Measurements from ENCODE around the gene NOVA2.

The NOVA2 gene

GRCh38 chr19:46000491-46001246 lies 27.0 kb upstream of the NOVA2 start:
- no peak for DNase-seq

DNA sequence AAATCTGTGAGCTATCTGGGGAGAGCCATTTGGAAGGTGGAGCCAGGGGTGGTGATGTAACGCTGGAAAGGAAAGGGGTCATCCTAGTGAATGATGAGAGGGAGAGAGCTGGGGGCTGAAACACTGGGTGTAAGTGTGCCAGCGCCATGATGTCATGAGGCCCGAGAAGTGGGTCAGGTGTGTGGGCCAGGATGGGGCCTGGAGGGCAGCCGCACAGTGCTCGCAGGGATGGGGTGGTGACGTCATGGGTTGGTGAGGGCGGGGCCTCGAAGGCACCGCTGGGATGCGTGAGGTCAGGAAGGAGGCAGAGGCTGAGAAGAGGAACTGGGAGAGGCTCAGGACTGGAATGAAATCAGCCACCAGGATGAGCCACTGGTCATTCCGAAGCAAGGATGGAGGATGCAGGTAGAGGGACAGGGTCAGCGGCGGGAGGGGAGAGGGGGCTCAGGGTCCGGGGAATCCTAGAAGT lies 26.0 kb upstream of the NOVA2 start:
- DNase-seq = no peak

- no peak for DNase-seq
Measured at GRCh38 chr19:45998834-45999233, 25.2 kb upstream of the NOVA2 start.

- DNase-seq = no peak
Measured at GRCh38 chr19:45996933-45997332, 23.3 kb upstream of the NOVA2 start.

DNA sequence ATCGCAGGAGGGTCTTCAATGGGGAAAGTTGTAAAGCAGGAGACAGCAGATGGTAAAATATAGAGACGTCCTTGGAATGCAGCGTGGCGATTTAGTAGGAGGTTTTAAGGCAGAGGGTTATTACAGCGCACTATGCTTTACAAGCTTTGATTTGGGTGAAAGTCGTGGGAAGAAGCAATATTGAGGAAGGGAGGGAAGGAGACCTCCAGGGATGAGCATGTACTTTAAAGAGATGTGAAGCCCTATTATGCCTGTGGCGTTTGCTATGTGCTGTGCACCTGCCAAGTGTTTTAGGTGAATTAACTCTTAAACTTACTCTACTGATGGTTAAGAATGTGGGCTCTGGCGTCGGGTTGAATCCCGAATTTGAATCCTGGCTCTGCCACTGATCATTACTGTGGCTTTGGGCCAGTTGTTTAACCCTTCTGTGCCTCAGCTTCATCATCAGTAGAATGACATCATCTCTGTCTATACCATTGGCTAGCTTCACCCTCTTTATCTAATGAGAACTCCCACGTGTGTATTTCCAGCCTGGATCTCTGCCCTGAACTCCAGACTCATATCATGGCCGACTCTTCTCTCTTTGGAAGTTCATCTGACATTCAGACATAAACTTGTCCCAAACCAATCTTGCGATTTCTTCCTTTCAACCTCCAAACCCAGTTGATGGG lies 22.2 kb upstream of the NOVA2 start:
- DNase-seq = no peak

DNA sequence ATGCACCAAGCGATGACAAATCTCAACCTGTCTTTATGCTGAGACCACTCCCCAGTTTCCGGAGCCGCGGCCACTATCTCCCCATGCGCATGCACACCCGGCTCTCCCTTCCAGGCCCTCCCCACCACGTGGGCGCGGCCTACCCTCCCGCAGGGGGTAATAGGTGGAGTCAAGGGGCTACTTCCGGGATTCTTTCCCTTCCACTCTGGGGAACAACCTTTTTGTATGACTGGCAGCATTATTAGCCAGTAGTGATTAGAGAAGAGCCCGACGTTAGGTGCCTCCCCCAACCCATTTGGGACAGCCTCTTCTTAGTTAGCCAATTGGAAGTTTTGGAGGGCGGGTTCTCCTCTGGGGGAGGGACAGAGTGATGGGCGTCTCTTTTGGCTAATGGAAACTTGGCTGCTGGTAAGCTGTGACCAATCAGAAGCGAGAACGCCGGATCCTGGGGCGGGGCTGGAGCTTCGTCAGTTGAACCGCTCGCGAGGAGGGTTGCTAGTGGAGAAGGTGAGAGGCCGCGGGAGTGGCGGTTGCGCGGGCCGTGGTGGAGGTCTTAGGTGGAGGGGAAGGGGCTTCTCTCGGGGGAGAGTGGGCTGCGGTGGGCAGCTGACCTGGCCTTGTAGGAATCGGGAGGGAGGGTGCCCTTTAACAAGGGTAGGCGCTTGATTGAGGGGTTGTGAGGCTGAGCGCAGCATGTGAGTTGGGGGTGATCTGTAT lies 21.5 kb upstream of the NOVA2 start, which contains the start of gene CCDC61:
Gene CCDC61, plus strand, starts transcription at position 470 of the 717 bp plus-strand sequence. CDS start 7,552 bp downstream, outside the sequence.
- DNase-seq = peak; percentile 26

DNA sequence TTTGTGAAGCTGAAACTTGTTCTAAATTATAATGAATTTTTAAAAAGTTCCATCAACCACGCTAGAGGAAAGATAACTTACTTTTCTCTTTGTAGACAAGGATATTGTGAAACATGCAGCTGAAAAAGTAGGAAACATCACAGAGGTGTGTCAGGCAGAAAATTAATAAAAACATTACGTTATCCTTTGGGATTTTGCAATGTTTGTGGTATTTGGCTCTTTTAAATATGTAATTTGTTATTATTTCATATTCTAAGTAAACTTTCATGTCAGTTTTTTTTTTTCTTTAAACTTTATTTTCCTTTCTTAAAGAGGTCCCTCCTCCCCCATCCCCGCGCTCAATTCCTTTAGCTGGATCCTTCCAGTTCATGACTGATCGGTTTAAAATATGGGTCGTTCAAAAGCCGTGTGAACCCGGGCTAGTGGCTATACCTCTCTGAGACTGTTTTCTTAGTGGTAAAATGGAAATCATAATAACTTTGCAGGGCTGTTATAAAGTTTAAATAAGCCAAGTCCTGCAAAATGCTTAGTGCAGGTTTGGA lies 20.9 kb upstream of the NOVA2 start:
- no peak for DNase-seq

DNA sequence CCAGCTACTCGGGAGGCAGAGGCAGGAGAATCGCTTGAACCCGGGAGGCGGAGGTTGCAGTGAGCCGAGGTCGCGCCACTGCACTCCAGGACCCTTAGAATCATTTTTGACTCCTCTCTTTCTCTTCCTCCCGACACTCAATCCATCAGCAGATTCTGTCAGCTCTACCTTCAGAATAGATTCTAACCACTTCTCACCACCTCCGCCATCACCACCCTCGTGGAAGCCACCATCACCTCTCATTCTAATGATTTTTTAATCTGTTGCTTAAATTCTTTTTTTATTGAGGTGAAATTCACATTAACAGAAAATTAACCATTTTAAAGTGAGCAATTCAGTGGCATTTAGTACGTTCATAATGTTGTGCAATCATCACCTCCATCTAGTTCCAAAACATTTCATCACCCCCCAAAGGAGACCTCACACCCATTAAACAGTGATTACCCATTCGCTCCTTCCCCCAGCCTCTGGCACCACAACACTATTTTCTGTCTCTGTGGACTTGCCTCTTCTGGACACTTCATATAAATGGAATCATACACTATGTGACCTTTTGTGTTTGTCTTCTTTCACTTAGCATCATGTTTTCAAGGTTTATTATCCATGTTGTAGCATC lies 16.6 kb upstream of the NOVA2 start:
- no peak for DNase-seq

GRCh38 chr19:45985321-45985720 lies 11.7 kb upstream of the NOVA2 start:
- DNase-seq = no peak

DNA sequence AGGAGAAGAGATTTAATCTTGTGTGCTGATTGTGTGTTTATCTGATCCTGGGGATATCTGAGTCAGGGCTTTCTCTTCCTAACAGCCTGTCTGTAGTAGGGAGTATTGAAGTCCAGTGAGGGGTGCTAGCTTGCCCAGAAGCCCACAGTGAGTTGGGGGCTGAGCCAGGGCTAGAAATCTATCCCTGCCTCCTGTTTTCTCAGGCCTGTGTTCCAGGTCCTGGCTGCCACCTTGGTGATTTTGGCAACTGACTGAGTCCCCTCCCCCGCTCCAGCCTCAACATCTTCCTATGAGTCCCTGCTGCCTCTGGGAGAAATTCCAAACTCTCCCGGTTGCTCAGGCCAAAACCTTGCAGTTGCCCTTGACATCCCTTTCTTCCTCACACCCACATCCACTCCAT lies 7.7 kb upstream of the NOVA2 start:
- no peak for DNase-seq

DNA sequence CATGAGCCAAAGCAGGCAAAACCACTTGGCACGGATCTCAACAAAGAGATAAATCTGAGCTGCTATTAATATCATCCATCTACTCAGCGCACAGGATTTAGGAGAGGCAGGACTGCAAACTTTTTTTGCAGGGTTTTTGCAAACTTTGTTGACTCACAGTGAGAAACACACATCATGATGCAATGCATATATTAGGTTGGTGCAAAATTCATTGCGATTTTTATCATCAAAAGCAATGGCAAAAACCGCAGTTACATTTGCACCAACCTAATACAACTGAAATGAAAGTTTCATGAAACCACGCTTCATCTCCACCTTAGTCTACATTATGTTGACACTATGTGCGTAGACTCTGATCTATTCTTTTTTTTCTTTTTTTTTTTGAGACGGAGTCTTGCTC lies 4.5 kb upstream of the NOVA2 start:
- no peak for DNase-seq

DNA sequence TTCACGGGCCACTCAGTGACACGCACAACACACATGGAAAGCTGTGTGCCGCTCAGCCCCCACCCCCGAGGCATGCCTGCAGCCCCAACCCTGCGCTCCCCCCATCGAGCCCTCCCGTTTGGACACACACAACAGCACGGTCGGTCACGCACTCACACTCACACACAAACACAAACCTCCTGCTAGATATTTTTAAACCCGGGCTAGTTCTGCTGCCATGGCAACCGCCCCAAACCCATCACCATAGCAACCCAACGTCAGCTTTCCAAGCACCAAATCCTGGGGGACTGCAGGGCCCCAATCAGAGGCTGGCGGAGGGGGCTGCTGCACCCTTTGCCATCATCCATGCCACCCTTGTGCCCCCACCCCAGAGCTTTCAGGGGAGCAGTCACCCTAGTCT lies 2.5 kb upstream of the NOVA2 start:
- no peak for DNase-seq

DNA sequence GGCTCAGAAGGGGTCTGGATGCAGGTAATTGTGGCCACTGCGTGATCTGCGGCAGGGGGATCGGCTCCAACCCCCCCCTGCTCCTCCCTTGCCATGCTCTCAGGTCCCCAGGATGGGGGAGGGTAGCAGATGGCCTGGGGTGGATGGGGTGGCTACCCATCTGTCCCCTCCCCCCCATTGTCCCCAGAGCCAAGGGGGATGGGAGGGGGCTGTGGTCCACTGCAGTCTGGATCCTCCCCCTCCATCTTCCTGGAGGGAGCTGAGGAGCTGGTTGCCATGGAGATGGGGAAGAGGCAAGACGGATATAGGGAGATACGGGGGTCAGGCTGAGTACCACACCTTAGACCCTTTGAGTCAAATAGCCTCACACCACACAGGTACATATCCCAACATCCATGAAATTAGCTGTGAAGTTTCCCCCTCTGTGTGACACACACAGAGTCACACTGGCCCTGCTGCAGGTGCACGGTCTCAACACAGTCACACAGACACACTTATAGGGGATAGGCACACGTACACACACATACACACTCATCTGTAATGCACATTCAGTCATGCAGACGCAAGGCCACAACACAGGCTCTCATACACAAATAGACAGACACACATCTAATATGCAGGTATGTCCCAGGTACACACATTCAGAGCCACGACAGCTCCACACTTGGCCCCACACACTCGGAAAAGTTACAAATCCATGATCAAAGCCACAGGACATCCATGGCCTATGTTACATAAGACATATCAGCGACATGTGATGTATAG lies 1.8 kb upstream of the NOVA2 start:
- no peak for DNase-seq

- no peak for DNase-seq
Measured at GRCh38 chr19:45972947-45973540, 621 bp downstream of the NOVA2 start.

- DNase-seq = no peak
Measured at GRCh38 chr19:45972081-45972946, 1.4 kb downstream of the NOVA2 start.

DNA sequence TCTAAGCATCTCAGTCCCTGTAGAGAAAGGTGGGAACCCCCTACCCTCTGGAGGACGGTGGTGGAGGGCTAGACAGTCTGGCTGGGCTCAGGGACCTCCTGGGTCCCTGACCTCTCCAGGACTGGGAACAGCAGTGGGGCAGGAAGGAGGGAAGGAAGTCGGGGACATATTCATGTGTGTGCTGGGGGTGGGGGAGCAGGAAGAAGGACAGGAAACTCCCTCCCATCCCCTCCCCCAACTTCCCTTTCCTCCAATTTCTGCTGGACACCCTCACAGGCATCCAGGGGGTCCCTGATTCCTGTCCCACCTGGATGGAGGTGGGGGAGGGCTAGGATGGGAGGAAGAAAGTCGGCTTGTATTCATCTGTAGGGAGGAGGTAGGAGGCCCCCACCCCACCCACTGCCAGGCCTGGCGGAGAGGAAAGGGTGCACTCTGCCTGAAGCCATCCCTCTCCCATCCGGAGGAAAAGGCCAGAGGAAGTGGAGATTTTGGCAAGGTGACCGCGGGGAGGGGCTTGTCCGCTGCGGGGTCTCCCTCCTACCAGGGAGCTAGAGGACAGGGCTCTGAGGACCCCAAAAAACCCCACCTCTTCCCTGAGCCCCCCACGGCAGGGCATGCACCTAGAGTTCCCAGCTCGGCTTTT lies 2.3 kb downstream of the NOVA2 start:
- DNase-seq = no peak

DNA sequence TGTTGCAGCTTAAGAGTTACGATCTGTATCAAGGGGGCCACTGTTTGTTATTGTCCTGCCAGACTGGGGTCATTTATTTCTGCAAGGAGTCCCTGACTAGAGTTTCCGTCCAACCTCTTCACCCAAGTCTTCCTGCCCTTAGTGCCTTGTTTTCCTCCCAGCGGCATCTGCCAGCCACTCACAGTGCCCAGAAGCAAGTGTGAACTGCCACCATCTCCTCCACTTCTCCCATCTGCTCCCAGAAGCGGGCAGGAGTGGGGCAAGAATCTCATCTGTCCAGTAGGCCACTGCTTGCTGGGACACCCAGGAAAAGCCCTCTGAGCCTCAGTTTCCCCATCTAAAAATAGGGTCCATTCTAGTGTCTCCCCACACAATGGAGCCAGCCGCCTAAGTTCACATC lies 4.0 kb downstream of the NOVA2 start:
- no peak for DNase-seq

DNA sequence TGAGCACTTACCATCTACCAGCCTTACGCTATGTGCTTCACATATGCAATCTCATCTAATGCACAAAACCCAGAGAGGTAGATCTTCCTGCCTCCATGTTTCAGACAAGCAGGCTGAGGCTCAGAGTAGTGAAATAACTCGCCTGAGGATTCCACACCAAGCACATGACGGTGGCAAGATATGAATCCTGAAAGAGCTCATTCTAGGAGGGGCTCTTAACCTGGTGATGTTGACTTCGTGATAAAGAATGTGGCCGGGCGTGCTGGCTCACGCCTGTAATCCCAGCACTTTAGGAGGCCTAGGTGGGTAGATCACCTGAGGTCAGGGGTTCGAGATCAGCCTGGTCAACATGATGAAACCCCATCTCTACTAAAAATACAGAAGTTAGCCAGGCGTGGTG lies 5.0 kb downstream of the NOVA2 start:
- DNase-seq = no peak

GRCh38 chr19:45967246-45967645 lies 6.4 kb downstream of the NOVA2 start:
- DNase-seq = no peak

DNA sequence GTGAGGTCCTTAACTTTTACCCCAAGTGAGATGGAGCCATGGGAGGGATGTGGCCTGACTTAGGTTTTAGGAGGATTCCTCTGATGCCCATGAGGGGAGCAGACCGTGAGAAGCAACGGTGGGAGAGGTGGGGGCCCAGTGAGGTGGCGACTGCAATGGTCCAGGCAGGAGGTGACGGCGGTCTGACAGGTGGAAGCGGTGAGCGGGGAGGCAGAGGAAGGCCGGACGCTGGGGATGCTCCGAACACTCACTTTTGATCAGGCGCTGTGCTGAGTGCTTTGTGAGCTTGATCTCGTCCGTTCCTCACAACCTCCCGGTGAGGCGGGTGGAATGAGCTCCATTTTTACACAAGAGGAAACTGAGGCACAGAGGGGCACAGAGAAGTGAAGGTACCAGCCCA lies 11.6 kb downstream of the NOVA2 start:
- DNase-seq = no peak
